SK-N-SH treated with all-trans-retinoic acid at 6 μM for 48 hours (cell line): ENCODE results near the gene TEAD1.

Experiments used
- ATAC-seq: fragments of 200-7000 bp; cut with Tn5 transposase; 3 replicates; pipeline ENCODE4 v1.9.1; 2020; ENCODE audit warnings: mild to moderate bottlenecking, moderate library complexity
- BACH2 ChIP-seq: fragments of 250-450 bp; sonication (Bioruptor Pico); IDR thresholded peaks from 2 replicates; pipeline ENCODE4 v1.9.0; 2021; ENCODE audit warnings: mild to moderate bottlenecking, borderline replicate concordance
- CREB5 ChIP-seq: fragments of 250-450 bp; sonication (Bioruptor Pico); IDR thresholded peaks from 2 replicates; pipeline ENCODE4 v1.5.1; 2020; ENCODE audit warnings: low read depth, mild to moderate bottlenecking, moderate library complexity
- CSDC2 ChIP-seq: fragments of 250-450 bp; sonication (Bioruptor Pico); IDR thresholded peaks from 2 replicates; pipeline ENCODE4 v1.5.0; 2020; ENCODE audit warnings: mild to moderate bottlenecking, moderate library complexity
- CSRNP3 ChIP-seq: fragments of 250-450 bp; sonication (Bioruptor Pico); IDR thresholded peaks from 2 replicates; pipeline ENCODE4 v1.5.1; 2021; ENCODE audit warnings: mild to moderate bottlenecking, moderate library complexity
- ESRRG ChIP-seq: fragments of 250-450 bp; sonication (Bioruptor Pico); IDR thresholded peaks from 2 replicates; pipeline ENCODE4 v1.6.1; 2021; ENCODE audit warnings: mild to moderate bottlenecking
- ISL1 ChIP-seq: fragments of 250-450 bp; sonication (Bioruptor Pico); IDR thresholded peaks from 2 replicates; pipeline ENCODE4 v2.1.2; 2022; ENCODE audit warnings: mild to moderate bottlenecking, moderate library complexity
- OSR1 ChIP-seq: fragments of 250-450 bp; sonication (Bioruptor Pico); IDR thresholded peaks from 2 replicates; pipeline ENCODE4 v1.8.0; 2022; ENCODE audit warnings: moderate library complexity, mild to moderate bottlenecking, inconsistent platforms
- PATZ1 ChIP-seq: fragments of 250-450 bp; sonication (Bioruptor Pico); IDR thresholded peaks from 2 replicates; pipeline ENCODE4 v1.8.0; 2020; ENCODE audit warnings: mild to moderate bottlenecking, moderate library complexity, borderline replicate concordance
- POU6F1 ChIP-seq: fragments of 250-450 bp; sonication (Bioruptor Pico); IDR thresholded peaks from 2 replicates; pipeline ENCODE4 v1.8.0; 2021; ENCODE audit warnings: low read depth, mild to moderate bottlenecking, moderate library complexity, borderline replicate concordance
- PPARA ChIP-seq: fragments of 250-450 bp; sonication (Bioruptor Pico); IDR thresholded peaks from 2 replicates; pipeline ENCODE4 v1.5.0; 2020; ENCODE audit warnings: mild to moderate bottlenecking, borderline replicate concordance
- RARB ChIP-seq: fragments of 250-450 bp; sonication (Bioruptor Pico); IDR thresholded peaks from 2 replicates; pipeline ENCODE4 v1.8.0; 2021; ENCODE audit warnings: mild to moderate bottlenecking, moderate library complexity
- SNAI2 ChIP-seq: fragments of 250-450 bp; sonication (Bioruptor Pico); IDR thresholded peaks from 2 replicates; pipeline ENCODE4 v1.5.0; 2020; ENCODE audit warnings: mild to moderate bottlenecking, moderate library complexity
- TCF4 ChIP-seq: fragments of 250-450 bp; sonication (Bioruptor Pico); IDR thresholded peaks from 2 replicates; pipeline ENCODE4 v1.8.0; 2021; ENCODE audit warnings: mild to moderate bottlenecking, moderate library complexity, borderline replicate concordance
- TOX ChIP-seq: fragments of 250-450 bp; sonication (Bioruptor Pico); IDR thresholded peaks from 2 replicates; pipeline ENCODE4 v1.8.0; 2021; ENCODE audit warnings: mild to moderate bottlenecking, moderate library complexity, borderline replicate concordance
- TSHZ2 ChIP-seq: fragments of 250-450 bp; sonication (Bioruptor Pico); IDR thresholded peaks from 2 replicates; pipeline ENCODE4 v1.5.0; 2020; ENCODE audit warnings: mild to moderate bottlenecking, moderate library complexity
- ZC3H10 ChIP-seq: fragments of 250-450 bp; sonication (Bioruptor Pico); IDR thresholded peaks from 2 replicates; pipeline ENCODE4 v1.5.1; 2021; ENCODE audit warnings: mild to moderate bottlenecking, moderate library complexity
- ZFP3 ChIP-seq: fragments of 250-450 bp; sonication (Bioruptor Pico); IDR thresholded peaks from 2 replicates; pipeline ENCODE4 v1.5.0; 2020; ENCODE audit warnings: mild to moderate bottlenecking, moderate library complexity
- ZFP30 ChIP-seq: fragments of 450-650 bp; formaldehyde crosslinking; IDR thresholded peaks from 2 replicates; pipeline ENCODE4 v1.5.0; 2022; ENCODE audit warnings: mild to moderate bottlenecking, moderate library complexity
- ZNF565 ChIP-seq: fragments of 450-650 bp; formaldehyde crosslinking; conservative IDR thresholded peaks from 2 replicates; pipeline ENCODE4 v1.5.0; 2020; ENCODE audit warnings: low read depth, mild to moderate bottlenecking, moderate library complexity
- ZNF70 ChIP-seq: fragments of 450-650 bp; formaldehyde crosslinking; IDR thresholded peaks from 2 replicates; pipeline ENCODE4 v1.5.0; 2020; ENCODE audit warnings: mild to moderate bottlenecking, moderate library complexity
- ZNF8 ChIP-seq: fragments of 450-650 bp; formaldehyde crosslinking; IDR thresholded peaks from 2 replicates; pipeline ENCODE4 v1.5.0; 2020; ENCODE audit warnings: mild to moderate bottlenecking, moderate library complexity

TEAD1 gene

GRCh38 chr11:12687740-12688139 lies 13.5 kb downstream of the TEAD1 start:
- TF ChIP-seq ZNF565 (CRISPR knock-in tag) (no peak), PPARA (no peak), ESRRG (CRISPR knock-in tag) (no peak), CSDC2 (CRISPR knock-in tag) (no peak), CREB5 (CRISPR knock-in tag) (no peak), SNAI2 (no peak), BACH2 (no peak), TOX (CRISPR knock-in tag) (no peak), OSR1 (CRISPR knock-in tag) (no peak), ZFP3 (CRISPR knock-in tag) (no peak), TCF4 (no peak), ZFP30 (CRISPR knock-in tag) (no peak)
- TF ChIP-seq, all 23 proteins: peak for 0
- no peak for ATAC-seq

GRCh38 chr11:12689029-12689755 lies 15.0 kb downstream of the TEAD1 start:
- TF ChIP-seq CREB5 (CRISPR knock-in tag) (no peak), ISL1 (CRISPR knock-in tag) (no peak), ZC3H10 (CRISPR knock-in tag) (no peak), RARB (CRISPR knock-in tag) (no peak), PATZ1 (CRISPR knock-in tag) (no peak), TSHZ2 (no peak), ZNF565 (CRISPR knock-in tag) (no peak)
- ATAC-seq: no peak

- ATAC-seq: no peak
- TF ChIP-seq ZFP30 (CRISPR knock-in tag): no peak
- no peak for TF ChIP-seq ZNF565 (CRISPR knock-in tag)
- TF ChIP-seq POU6F1: no peak
- no peak for TF ChIP-seq ZFP3 (CRISPR knock-in tag)
- no peak for TF ChIP-seq PATZ1 (CRISPR knock-in tag)
- no peak for TF ChIP-seq OSR1 (CRISPR knock-in tag)
- no peak for TF ChIP-seq TCF4
- TF ChIP-seq ZNF70 (CRISPR knock-in tag): no peak
- no peak for TF ChIP-seq CSRNP3
- no peak for TF ChIP-seq RARB (CRISPR knock-in tag)
- no peak for TF ChIP-seq SNAI2
- no peak for TF ChIP-seq ZNF8 (CRISPR knock-in tag)
- TF ChIP-seq ESRRG (CRISPR knock-in tag): no peak
- TF ChIP-seq, all 23 proteins: peak for 0
These were observed 16.4 kb downstream of the TEAD1 start for GRCh38 chr11:12690663-12691062.
